K562 treated with DMSO at 1 percent for 24 hours (cell line): ENCODE results near the gene PRSS53. TPM values are rescaled to one million over a fixed set of nuclear protein-coding genes. Genes with fewer than 3 reads are reported as not detected.

Experiments used
- total RNA-seq: library from RNA; unstranded; fragments of 300-600 nt; gene quantifications from 2 replicates; pipeline ENCODE4 v1.2.3, GENCODE V29; 2022; ENCODE audit warnings: low read depth; ENCODE audit not compliant: insufficient read depth

The PRSS53 gene
- total RNA-seq = 3.0 and 3.1 TPM in 2 replicates

GRCh38 chr16:31088459-31089183 lies at the start of gene PRSS53:
TSS of gene PRSS53 (minus strand) at chr16:31088943. CDS start at chr16:31088809, 134 bp downstream.

GRCh38 chr16:31135535-31136286 lies 47.0 kb upstream of the PRSS53 start, which contains the start of gene PRSS8:
TSS of gene PRSS8 (minus strand) at chr16:31135727. CDS start at chr16:31135498, 229 bp downstream.

GRCh38 chr16:31117384-31118222 lies 28.9 kb upstream of the PRSS53 start, which contains the start of gene KAT8:
TSS of gene KAT8 (plus strand) at chr16:31117664. CDS start at chr16:31117682, 18 bp downstream.

GRCh38 chr16:31108035-31108793 lies 19.5 kb upstream of the PRSS53 start, which contains the start of gene BCKDK:
TSS of gene BCKDK (plus strand) at chr16:31108386. CDS start at chr16:31109224, 838 bp downstream.

GRCh38 chr16:31094424-31095120 lies 5.8 kb upstream of the PRSS53 start, which contains the start of gene VKORC1:
TSS of gene VKORC1 (minus strand) at chr16:31094797. CDS start at chr16:31094729, 68 bp downstream.

GRCh38 chr16:31073970-31074813 lies 14.6 kb downstream of the PRSS53 start, which contains the start of the genes ZNF646 and ZNF668:
TSS of gene ZNF646 (plus strand) at chr16:31074422. CDS start at chr16:31076325, 1,903 bp downstream.
TSS of gene ZNF668 (minus strand) at chr16:31074240. CDS start at chr16:31064459, 9,781 bp downstream.

Other genes with a start within 250 kb of the PRSS53 start
- 39.7 and 39.8 TPM in 2 replicates for gene BCL7C, start 194.9 kb downstream of the PRSS53 start, total RNA-seq
- gene CTF1, start 192.3 kb downstream of the PRSS53 start, total RNA-seq = 3.7 and 4.2 TPM in 2 replicates
- 30.5 TPM in 2 replicates for gene FBXL19, start 165.4 kb downstream of the PRSS53 start, total RNA-seq
- gene ORAI3, start 139.9 kb downstream of the PRSS53 start, total RNA-seq = 86.5 and 97.3 TPM in 2 replicates
- gene SETD1A, start 131.2 kb downstream of the PRSS53 start, total RNA-seq = 21.2 and 22.6 TPM in 2 replicates
- gene HSD3B7, start 103.7 kb downstream of the PRSS53 start, total RNA-seq = 41.6 and 42.7 TPM in 2 replicates
- 0.65 and 0.82 TPM in 2 replicates for gene STX1B, start 78.3 kb downstream of the PRSS53 start, total RNA-seq
- gene STX4, start 55.4 kb downstream of the PRSS53 start, total RNA-seq = 48.7 and 57.8 TPM in 2 replicates
- 20.7 and 21.1 TPM in 2 replicates for gene ZNF668, start 14.7 kb downstream of the PRSS53 start, total RNA-seq
- 20.6 and 23.7 TPM in 2 replicates for gene ZNF646, start 14.5 kb downstream of the PRSS53 start, total RNA-seq
- 203 and 206 TPM in 2 replicates for gene VKORC1, start 5.9 kb upstream of the PRSS53 start, total RNA-seq
- 57.1 and 65.5 TPM in 2 replicates for gene BCKDK, start 19.4 kb upstream of the PRSS53 start, total RNA-seq
- 76.8 and 93.8 TPM in 2 replicates for gene KAT8, start 28.7 kb upstream of the PRSS53 start, total RNA-seq
- 56.3 and 61.3 TPM in 2 replicates for gene PRSS8, start 46.8 kb upstream of the PRSS53 start, total RNA-seq
- gene PRSS36, start 61.1 kb upstream of the PRSS53 start, total RNA-seq = 0.45 TPM in 1 of 2 replicates, not detected in the other
- 211 and 283 TPM in 2 replicates for gene FUS, start 91.2 kb upstream of the PRSS53 start, total RNA-seq
- gene PYCARD, start 113.8 kb upstream of the PRSS53 start, total RNA-seq = 91.6 and 93.5 TPM in 2 replicates
- gene TRIM72, start 125.2 kb upstream of the PRSS53 start, total RNA-seq = 0.02 TPM in 1 of 2 replicates, not detected in the other
- gene PYDC1, start 128.2 kb upstream of the PRSS53 start, total RNA-seq = not detected in 2 replicates
- gene ITGAM, start 171.0 kb upstream of the PRSS53 start, total RNA-seq = 3.6 and 5.1 TPM in 2 replicates